ENCODE results near the gene MOV10. TPM values are rescaled to one million over a fixed set of nuclear protein-coding genes. Genes with fewer than 3 reads are reported as not detected.
A peak's percentile ranks its signal among the peaks of the same experiment; 100 is the strongest.

MOV10 gene
- total and polyA plus RNA-seq, 8 donors = 57.8 to 81.3 (median 71.3) TPM

GRCh38 chr1:112700290-112701226, 26.1 kb downstream of the MOV10 start:
- ATAC-seq = peak; percentile 60
- H3K27me3 ChIP-seq = peaks cover 0 to 2% of the 10 kb centered on the region in 2 donors
- H3K4me1 ChIP-seq = peaks cover 36 to 67% of the 10 kb centered on the region in 2 donors
- H3K9me3 ChIP-seq = no peaks in the 10 kb centered on the region
- intact Hi-C loops (cut with DNase I) = loop anchor here in 1 of 2 donors (10.0 kb wide), 2 partner anchors 76 to 306 kb away; partner anchors contain the start of gene CTTNBP2NL
- peaks cover 0 to 65% of the 10 kb centered on the region in 2 donors for H3K36me3 ChIP-seq
- DNase-seq = peak; percentile 86 to 94 (median 90)
- peak overlapping the region; percentile 66 to 94 for H3K27ac ChIP-seq
- TF ChIP-seq, protein P1, sequence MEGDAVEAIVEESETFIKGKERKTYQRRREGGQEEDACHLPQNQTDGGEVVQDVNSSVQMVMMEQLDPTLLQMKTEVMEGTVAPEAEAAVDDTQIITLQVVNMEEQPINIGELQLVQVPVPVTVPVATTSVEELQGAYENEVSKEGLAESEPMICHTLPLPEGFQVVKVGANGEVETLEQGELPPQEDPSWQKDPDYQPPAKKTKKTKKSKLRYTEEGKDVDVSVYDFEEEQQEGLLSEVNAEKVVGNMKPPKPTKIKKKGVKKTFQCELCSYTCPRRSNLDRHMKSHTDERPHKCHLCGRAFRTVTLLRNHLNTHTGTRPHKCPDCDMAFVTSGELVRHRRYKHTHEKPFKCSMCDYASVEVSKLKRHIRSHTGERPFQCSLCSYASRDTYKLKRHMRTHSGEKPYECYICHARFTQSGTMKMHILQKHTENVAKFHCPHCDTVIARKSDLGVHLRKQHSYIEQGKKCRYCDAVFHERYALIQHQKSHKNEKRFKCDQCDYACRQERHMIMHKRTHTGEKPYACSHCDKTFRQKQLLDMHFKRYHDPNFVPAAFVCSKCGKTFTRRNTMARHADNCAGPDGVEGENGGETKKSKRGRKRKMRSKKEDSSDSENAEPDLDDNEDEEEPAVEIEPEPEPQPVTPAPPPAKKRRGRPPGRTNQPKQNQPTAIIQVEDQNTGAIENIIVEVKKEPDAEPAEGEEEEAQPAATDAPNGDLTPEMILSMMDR (IDR thresholded peaks at IDR 0.05) = peak in 1 of 2 donors; percentile 30
- H3K4me3 ChIP-seq = no peak overlapping the region

GRCh38 chr1:112701227-112702066, 27.0 kb downstream of the MOV10 start:
- Histone ChIP-seq H3K36me3 (peaks cover 0 to 57% of the 10 kb centered on the region in 2 donors), H3K27me3 (peaks cover 0 to 10% of the 10 kb centered on the region in 2 donors), H3K4me3 (no peak overlapping the region), H3K9me3 (no peaks in the 10 kb centered on the region), H3K27ac (peak overlapping the region; percentile 66 to 94), H3K4me1 (peaks cover 41 to 72% of the 10 kb centered on the region in 2 donors)
- TF ChIP-seq, protein P1 (IDR thresholded peaks at IDR 0.05) = no peak
- no peak for ATAC-seq
- intact Hi-C loops (cut with DNase I) = loop anchor here in 1 of 2 donors (10.0 kb wide), 2 partner anchors 77 to 307 kb away; partner anchors contain the start of gene CTTNBP2NL
- DNase-seq = peak in 1 of 4 donors; percentile 31

- TF ChIP-seq, protein P1 (IDR thresholded peaks at IDR 0.05) = no peak
- no peak overlapping the region for H3K4me3 ChIP-seq
- H3K36me3 ChIP-seq = peaks cover 0 to 51% of the 10 kb centered on the region in 2 donors
- H3K4me1 ChIP-seq = peaks cover 41 to 72% of the 10 kb centered on the region in 2 donors
- no peak for DNase-seq
- peak overlapping the region; percentile 66 to 94 for H3K27ac ChIP-seq
- ATAC-seq = no peak
- H3K9me3 ChIP-seq = no peaks in the 10 kb centered on the region
- intact Hi-C loops (cut with DNase I) = loop anchor here in 1 of 2 donors (10.0 kb wide), 2 partner anchors 77 to 307 kb away; partner anchors contain the start of gene CTTNBP2NL
- H3K27me3 ChIP-seq = peaks cover 0 to 15% of the 10 kb centered on the region in 2 donors
These were observed 27.6 kb downstream of the MOV10 start for GRCh38 chr1:112702067-112702395.

- ATAC-seq = no peak
- Histone ChIP-seq H3K27me3 (peaks cover 0 to 20% of the 10 kb centered on the region in 2 donors), H3K9me3 (no peaks in the 10 kb centered on the region), H3K4me3 (no peak overlapping the region), H3K27ac (peak overlapping the region; percentile 66 to 94), H3K36me3 (peaks cover 0 to 48% of the 10 kb centered on the region in 2 donors), H3K4me1 (peaks cover 44 to 77% of the 10 kb centered on the region in 2 donors)
- intact Hi-C loops (cut with DNase I) = loop anchor here in 1 of 2 donors (10.0 kb wide), 2 partner anchors 78 to 308 kb away; partner anchors contain the start of gene CTTNBP2NL
- TF ChIP-seq, protein P1 (IDR thresholded peaks at IDR 0.05) = no peak
- DNase-seq = no peak
These were observed 28.2 kb downstream of the MOV10 start for GRCh38 chr1:112702420-112703261.

All from left lung (tissue), 10 donors.